ENCODE measurements around the gene PDP2. TPM values are rescaled to one million over a fixed set of nuclear protein-coding genes. Genes with fewer than 3 reads are reported as not detected.

PDP2 gene
- total RNA-seq, 2 experiments from 2014 or later = 24.2 to 26.9 TPM

DNA sequence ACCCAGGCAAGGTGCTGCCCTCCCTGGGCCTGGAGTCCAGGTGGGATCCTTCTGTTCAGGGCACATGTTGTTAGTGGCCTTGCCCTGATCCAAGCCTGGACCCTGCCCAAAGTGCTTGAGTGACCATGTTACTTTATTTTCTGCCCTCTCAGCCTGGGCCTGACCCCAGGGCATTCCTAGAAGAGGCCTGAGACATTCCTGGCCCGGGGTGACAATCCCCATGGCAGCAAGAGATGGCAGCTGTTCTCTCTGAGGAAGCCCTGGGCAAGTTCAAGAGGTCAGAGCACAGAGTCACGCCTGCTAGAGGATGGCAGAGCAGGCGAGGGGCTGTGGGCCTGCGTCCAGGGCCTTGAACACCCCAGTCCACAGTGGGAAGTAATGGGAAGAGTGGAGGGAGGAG is 33.4 kb downstream of the PDP2 start:
- no peaks in the 10 kb centered on the region for H3K4me1 Mint-ChIP-seq (ENCODE audit: low read depth)
- H3K36me3 Mint-ChIP-seq (ENCODE audit: low read depth) = no peaks in the 10 kb centered on the region
- no peaks in the 10 kb centered on the region for H3K9me3 Mint-ChIP-seq (ENCODE audit: insufficient read depth)
- H3K27me3 Mint-ChIP-seq (ENCODE audit: low read depth) = peaks cover 2% of the 10 kb centered on the region
- CTCF ChIA-PET = no interaction called here
- DNase-seq = no peak
- H3K27ac Mint-ChIP-seq = no peak overlapping the region
- POLR2A ChIA-PET = no interaction called here
- H3K4me3 Mint-ChIP-seq = no peak overlapping the region
- ATAC-seq = no peak

DNA sequence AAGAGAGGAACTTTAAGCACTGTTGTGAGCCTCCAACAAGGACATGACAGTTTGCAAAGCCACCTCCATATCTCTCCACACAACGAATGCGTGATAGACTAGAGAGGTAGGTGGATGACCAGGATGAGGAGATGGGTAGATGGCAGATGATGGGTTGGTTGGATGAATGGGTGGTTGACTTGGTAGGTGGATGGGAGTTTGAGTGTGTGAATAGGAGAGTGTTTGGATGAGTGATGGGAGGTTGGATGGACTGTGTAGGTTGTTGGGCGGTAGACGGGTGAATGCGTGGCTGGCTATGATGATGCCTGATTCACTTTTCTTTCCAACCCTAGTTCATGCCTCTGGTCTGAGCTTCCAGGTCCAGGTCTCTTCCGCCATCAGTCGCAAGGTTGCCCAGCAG is 34.2 kb downstream of the PDP2 start:
- DNase-seq (no peak), ATAC-seq (no peak)
- POLR2A ChIA-PET = no interaction called here
- Mint-ChIP-seq H3K27ac (no peak overlapping the region), H3K9me3 (ENCODE audit: insufficient read depth) (no peaks in the 10 kb centered on the region), H3K4me1 (ENCODE audit: low read depth) (no peaks in the 10 kb centered on the region), H3K27me3 (ENCODE audit: low read depth) (peaks cover 2% of the 10 kb centered on the region), H3K4me3 (no peak overlapping the region), H3K36me3 (ENCODE audit: low read depth) (no peaks in the 10 kb centered on the region)
- CTCF ChIA-PET = no interaction called here

DNA sequence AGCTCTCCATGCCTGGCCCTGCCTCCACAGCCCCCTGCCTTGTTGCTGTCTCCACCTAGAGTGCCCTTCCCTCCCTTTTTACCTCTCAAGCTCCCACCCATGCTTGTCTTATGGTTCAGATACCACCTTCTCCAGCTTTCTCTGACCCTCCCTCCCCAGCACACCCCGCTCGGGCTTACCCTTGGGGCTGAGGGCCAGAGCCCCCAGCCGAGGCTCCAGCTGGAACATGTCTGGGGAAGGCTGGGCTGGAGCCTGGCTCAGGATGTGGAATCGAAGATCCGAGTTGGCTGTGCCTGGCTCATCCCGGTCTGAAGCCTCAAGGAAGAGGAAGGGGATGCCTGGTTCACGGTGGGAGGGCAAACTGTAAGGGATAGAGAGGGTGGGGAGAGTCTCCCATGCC is 34.7 kb downstream of the PDP2 start:
- no peak for DNase-seq
- H3K27me3 Mint-ChIP-seq (ENCODE audit: low read depth) = peaks cover 2% of the 10 kb centered on the region
- no peaks in the 10 kb centered on the region for H3K36me3 Mint-ChIP-seq (ENCODE audit: low read depth)
- no peak overlapping the region for H3K27ac Mint-ChIP-seq
- no peaks in the 10 kb centered on the region for H3K9me3 Mint-ChIP-seq (ENCODE audit: insufficient read depth)
- POLR2A ChIA-PET = no interaction called here
- H3K4me3 Mint-ChIP-seq = no peak overlapping the region
- CTCF ChIA-PET = no interaction called here
- ATAC-seq = no peak
- H3K4me1 Mint-ChIP-seq (ENCODE audit: low read depth) = no peaks in the 10 kb centered on the region

DNA sequence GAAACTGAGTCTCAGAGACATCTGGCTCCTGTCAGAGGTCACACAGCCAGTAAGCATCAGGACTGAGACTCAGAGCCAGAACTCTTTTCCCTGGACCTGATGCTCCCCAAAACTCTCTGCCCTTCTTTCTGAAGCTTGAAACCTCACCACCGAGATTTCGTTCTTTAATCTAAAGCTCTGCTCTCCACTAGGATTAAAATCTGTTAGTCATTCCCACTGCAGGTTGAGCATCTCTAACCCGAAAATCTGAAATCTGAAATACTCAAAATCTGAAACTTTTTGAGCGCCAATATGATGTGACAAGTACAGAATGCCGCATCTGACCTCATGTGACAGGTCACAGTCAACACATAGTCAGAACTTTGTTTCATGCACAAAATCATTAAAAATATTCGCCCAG is 36.2 kb downstream of the PDP2 start:
- no peak for DNase-seq
- Mint-ChIP-seq H3K4me1 (ENCODE audit: low read depth) (no peaks in the 10 kb centered on the region), H3K36me3 (ENCODE audit: low read depth) (no peaks in the 10 kb centered on the region), H3K27me3 (ENCODE audit: low read depth) (peaks cover 9% of the 10 kb centered on the region), H3K27ac (no peak overlapping the region), H3K9me3 (ENCODE audit: insufficient read depth) (no peaks in the 10 kb centered on the region), H3K4me3 (no peak overlapping the region)
- ChIA-PET POLR2A (no interaction called here), CTCF (interaction anchor here (0.6 to 3.2 kb wide), 3 partner anchors 12 to 43 kb away, joined by 3 to 12 read pairs (median 4); no protein-coding TSS in a partner anchor)
- no peak for ATAC-seq

DNA sequence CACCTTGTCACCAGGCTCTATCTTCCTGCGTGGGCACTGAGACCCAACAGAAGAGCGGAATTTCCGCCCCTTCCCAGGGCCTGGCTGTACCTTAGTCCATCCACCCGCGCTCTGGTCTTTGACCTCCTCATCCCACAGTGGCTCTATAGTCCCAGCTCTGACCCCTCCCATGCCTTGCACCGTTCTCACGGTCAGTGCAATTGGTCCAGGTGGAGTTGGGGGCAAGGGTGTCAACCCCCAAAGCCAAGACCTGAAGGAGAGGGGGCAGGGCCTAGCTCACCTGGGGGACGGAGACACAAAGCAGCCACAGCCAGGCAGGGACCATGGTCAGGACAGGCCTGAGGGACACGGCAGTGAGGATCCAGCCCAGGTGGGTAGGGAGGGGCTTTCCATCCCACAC is 37.4 kb downstream of the PDP2 start:
- no peak overlapping the region for H3K4me3 Mint-ChIP-seq
- CTCF ChIA-PET = interaction anchor here (3.2 kb wide), 1 partner anchor 11 kb away, joined by 12 read pairs; no protein-coding TSS in a partner anchor
- POLR2A ChIA-PET = interaction anchor here (0.6 to 0.8 kb wide), 2 partner anchors 12 to 130 kb away, joined by 3 read pairs; no protein-coding TSS in a partner anchor

DNA sequence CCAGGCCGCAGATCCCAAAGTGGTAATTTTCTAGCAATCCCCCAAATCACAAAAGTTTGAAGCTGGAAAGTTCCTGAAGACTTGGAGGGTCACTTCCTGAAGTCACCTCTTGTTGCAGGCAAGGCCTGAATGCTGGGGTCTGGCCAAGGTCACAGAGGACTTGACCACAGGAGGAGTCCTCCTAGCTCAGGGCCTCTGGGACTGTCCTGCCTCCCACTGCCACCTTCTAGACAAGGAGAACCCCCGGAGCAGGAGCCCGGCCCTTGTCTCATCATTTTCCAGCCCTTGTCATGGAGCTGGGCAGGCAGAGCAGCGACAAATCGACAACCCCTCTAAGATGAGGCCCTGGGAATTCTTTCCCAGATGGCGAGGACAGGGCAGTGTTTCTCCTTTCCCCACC is 38.0 kb downstream of the PDP2 start:
- Mint-ChIP-seq H3K9me3 (ENCODE audit: insufficient read depth) (no peaks in the 10 kb centered on the region), H3K27me3 (ENCODE audit: low read depth) (peaks cover 14% of the 10 kb centered on the region), H3K4me1 (ENCODE audit: low read depth) (no peaks in the 10 kb centered on the region), H3K4me3 (no peak overlapping the region), H3K36me3 (ENCODE audit: low read depth) (no peaks in the 10 kb centered on the region), H3K27ac (no peak overlapping the region)
- DNase-seq = no peak
- ATAC-seq = no peak
- ChIA-PET POLR2A (interaction anchor here (0.6 to 0.8 kb wide), 3 partner anchors 9 to 130 kb away, joined by 3 read pairs; no protein-coding TSS in a partner anchor), CTCF (interaction anchor here (3.2 kb wide), 1 partner anchor 10 kb away, joined by 12 read pairs; no protein-coding TSS in a partner anchor)

More for the DNA sequence above, 37.4 kb downstream of the PDP2 start:
- Mint-ChIP-seq H3K36me3 (ENCODE audit: low read depth) (no peaks in the 10 kb centered on the region), H3K4me1 (ENCODE audit: low read depth) (no peaks in the 10 kb centered on the region), H3K27ac (no peak overlapping the region), H3K27me3 (ENCODE audit: low read depth) (peaks cover 9% of the 10 kb centered on the region), H3K9me3 (ENCODE audit: insufficient read depth) (no peaks in the 10 kb centered on the region)
- ATAC-seq = no peak
- no peak for DNase-seq

DNA sequence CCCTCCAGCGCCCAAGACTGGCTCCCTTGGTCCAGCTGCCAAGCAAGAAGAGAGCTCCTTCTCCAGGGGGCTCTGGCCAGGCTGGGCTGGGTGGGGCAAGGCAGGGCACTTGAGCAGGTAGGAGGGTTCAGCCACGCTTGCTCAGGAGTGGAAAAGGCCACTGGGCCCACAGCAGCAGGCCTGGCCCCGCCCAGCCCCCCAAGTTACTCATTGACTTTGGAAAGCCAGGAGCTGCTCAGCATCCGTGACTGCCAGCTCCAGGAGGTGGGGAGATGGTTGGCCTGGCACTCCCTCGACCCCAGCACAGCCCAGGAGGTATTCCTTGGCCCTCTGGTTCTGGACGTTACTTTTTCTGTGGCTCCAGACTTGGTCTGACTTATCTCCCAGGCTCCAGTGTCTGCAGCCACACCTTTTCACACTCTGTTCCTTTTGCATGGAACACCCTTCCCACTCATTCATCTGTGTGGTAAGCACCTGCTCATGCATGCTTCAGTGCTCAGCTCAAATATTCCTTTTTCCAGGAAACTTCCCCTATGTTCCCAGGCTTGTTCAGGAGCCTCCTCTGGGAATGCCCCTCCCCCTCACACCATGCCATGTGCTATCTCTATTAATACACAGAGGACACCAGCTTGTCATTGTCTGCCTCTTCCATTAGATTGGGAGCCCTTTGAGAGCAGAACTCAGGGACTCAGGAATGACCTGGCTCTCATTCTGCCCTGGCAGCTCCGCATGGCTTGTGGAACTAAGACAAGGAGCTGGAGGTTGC is 38.7 kb downstream of the PDP2 start, which contains the start of gene CDH16:
TSS of gene CDH16 (minus strand) at position 83 of the 766 bp plus-strand sequence. CDS start 820 bp downstream, outside the sequence.
- DNase-seq (no peak), ATAC-seq (no peak)
- CTCF ChIA-PET = interaction anchor here (1.9 to 3.2 kb wide), 2 partner anchors 10 to 24 kb away, joined by 7 to 12 read pairs; no protein-coding TSS in a partner anchor
- Mint-ChIP-seq H3K27ac (no peak within 1 kb of the TSS), H3K27me3 (ENCODE audit: low read depth) (peaks cover 20% of the 10 kb centered on the region), H3K36me3 (ENCODE audit: low read depth) (no peaks in the 10 kb centered on the region), H3K9me3 (ENCODE audit: insufficient read depth) (no peaks in the 10 kb centered on the region), H3K4me3 (no peak within 1 kb of the TSS), H3K4me1 (ENCODE audit: low read depth) (peaks cover 2% of the 10 kb centered on the region)
- POLR2A ChIA-PET = interaction anchor here (0.6 to 0.8 kb wide), 3 partner anchors 8 to 15 kb away, joined by 3 read pairs; no protein-coding TSS in a partner anchor

DNA sequence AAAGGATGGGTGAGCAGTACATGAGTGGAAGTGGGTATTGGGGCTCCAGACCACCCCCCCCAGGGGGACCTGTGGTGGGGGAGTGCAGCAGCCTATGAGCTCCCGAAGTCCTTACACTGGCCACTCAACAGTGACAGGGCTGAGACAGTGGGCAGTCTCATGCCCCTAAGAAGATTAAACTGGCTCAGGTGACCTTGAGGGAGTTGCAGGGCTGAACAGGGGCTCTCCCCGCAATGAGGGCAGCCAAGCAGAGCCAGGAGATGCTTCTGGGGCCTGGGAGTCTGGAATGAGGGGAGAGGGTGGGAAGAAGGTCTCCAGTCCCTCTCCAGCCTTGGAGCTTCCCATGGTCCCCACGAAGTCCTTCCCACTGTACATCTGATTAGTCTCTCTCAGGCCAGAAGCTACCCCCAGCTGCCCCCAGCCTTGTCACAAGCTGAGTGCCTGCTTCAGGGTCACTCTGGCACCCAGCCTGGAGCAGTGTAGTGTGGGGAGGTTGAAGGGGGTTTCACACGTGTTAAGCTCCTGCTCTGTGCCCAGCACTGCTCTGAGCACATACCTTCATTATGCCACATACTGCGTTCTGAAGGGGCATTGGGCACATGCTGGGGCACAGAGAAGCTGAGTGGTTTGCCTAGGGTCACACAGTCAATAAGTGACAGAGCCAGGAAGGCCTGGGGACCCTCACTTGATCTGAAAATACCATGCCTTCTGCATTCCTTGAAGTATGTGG is 39.4 kb downstream of the PDP2 start:
- peaks cover 26% of the 10 kb centered on the region for H3K27me3 Mint-ChIP-seq (ENCODE audit: low read depth)
- no peak overlapping the region for H3K27ac Mint-ChIP-seq
- no peaks in the 10 kb centered on the region for H3K9me3 Mint-ChIP-seq (ENCODE audit: insufficient read depth)
- no peak overlapping the region for H3K4me3 Mint-ChIP-seq
- ChIA-PET CTCF (interaction anchor here (1.9 kb wide), 1 partner anchor 24 kb away, joined by 7 read pairs; no protein-coding TSS in a partner anchor), POLR2A (interaction anchor here (0.8 kb wide), 1 partner anchor 14 kb away, joined by 3 read pairs; no protein-coding TSS in a partner anchor)
- no peaks in the 10 kb centered on the region for H3K36me3 Mint-ChIP-seq (ENCODE audit: low read depth)
- DNase-seq (no peak), ATAC-seq (no peak)
- H3K4me1 Mint-ChIP-seq (ENCODE audit: low read depth) = peaks cover 4% of the 10 kb centered on the region

DNA sequence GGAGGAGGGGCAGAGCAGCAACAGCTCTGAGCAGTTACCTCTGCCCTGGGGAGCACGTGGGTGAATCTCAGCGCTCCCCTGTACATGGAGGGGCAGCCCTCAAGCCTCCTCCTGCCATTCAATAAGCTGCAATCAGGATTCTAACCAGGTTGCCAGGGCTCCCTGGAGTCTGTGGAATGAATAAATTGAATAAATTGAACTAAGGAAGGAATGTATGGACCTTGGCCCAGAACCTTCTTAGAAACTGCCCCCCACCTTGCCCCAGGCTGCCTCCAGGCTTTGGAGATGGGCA is 39.9 kb downstream of the PDP2 start:
- peaks cover 4% of the 10 kb centered on the region for H3K4me1 Mint-ChIP-seq (ENCODE audit: low read depth)
- no peaks in the 10 kb centered on the region for H3K36me3 Mint-ChIP-seq (ENCODE audit: low read depth)
- H3K27me3 Mint-ChIP-seq (ENCODE audit: low read depth) = peaks cover 28% of the 10 kb centered on the region
- H3K27ac Mint-ChIP-seq = no peak overlapping the region
- DNase-seq = no peak
- ChIA-PET CTCF (interaction anchor here (1.9 kb wide), 1 partner anchor 25 kb away, joined by 7 read pairs; no protein-coding TSS in a partner anchor), POLR2A (no interaction called here)
- H3K4me3 Mint-ChIP-seq = no peak overlapping the region
- no peak for ATAC-seq
- no peaks in the 10 kb centered on the region for H3K9me3 Mint-ChIP-seq (ENCODE audit: insufficient read depth)

DNA sequence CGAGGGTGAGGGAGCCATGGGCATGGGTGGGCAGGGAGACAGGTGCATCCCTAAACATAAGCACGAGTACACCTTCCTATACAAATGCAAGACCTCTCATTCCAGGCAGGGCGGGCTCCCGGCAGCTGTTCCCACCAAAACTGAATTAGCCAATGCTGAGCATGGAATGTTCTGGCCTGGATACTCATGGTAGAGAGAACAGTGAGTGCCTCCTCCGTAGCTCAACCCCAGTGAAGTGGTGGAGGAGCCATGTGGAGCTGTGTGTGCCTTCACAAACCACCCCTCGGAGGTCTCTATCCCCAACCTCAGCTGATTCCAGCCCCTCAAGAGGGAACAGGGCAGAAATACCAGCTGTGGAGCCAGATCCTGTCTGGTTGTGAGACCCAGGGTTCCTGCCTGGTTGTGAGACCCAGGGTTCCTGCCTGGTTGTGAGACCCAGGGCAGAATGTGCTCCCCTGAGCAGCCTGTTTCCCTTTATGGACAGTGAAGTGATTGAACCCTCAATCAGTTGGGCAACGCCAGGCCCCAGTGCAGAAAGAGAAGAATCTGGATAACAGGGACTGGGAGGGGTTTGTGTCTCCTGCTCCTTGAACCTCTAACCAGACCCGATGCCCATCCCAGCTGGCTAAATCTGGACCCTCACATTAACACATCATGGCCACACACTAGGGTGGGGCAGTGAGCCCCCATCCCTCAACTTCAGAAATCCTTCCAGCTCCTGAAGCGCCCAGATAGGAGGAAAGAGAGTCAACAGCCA is 40.8 kb downstream of the PDP2 start:
- peaks cover 36% of the 10 kb centered on the region for H3K27me3 Mint-ChIP-seq (ENCODE audit: low read depth)
- CTCF ChIA-PET = no interaction called here
- no peak overlapping the region for H3K27ac Mint-ChIP-seq
- H3K4me3 Mint-ChIP-seq = no peak overlapping the region
- no peaks in the 10 kb centered on the region for H3K36me3 Mint-ChIP-seq (ENCODE audit: low read depth)
- H3K9me3 Mint-ChIP-seq (ENCODE audit: insufficient read depth) = no peaks in the 10 kb centered on the region
- peaks cover 11% of the 10 kb centered on the region for H3K4me1 Mint-ChIP-seq (ENCODE audit: low read depth)
- POLR2A ChIA-PET = interaction anchor here (1.2 kb wide), 1 partner anchor 12 kb away, joined by 3 read pairs; no protein-coding TSS in a partner anchor
- no peak for DNase-seq
- no peak for ATAC-seq

DNA sequence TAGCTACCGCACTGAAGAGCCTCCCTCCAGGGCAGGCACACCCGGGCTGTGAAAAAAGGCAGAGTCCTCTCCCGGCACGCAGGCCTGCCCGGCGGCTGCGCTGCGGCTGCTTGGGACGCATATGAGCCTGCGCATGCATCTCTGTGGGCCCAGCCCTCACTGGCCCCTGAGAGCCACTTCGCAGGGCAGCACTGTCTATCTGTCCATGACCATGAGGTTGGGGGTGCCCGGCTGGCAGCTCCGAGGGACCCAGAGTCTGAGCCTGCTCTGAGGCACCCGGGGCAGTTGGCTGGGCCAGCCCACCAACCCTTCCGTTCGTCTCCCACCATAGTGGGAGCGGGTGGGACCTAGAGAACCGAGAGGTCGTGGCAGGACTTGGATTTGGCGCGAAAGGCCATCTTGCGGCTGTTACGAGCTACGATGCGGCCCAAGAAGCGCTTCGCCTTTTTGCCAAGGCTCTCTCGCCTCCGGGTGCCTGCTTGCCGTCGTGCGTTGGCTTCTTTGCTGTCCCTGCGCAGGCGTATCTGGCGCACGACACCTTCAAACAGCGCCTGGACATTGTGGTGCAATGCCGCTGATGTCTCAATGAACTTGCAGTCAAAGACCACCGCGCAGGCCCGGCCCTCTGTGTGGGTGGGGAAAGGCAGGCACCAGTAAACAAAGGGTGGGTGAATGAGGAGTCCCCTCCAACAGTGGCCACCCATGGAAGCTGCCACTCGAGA is 41.6 kb downstream of the PDP2 start:
- Mint-ChIP-seq H3K9me3 (ENCODE audit: insufficient read depth) (no peaks in the 10 kb centered on the region), H3K27ac (no peak overlapping the region), H3K4me3 (no peak overlapping the region), H3K36me3 (ENCODE audit: low read depth) (no peaks in the 10 kb centered on the region), H3K27me3 (ENCODE audit: low read depth) (peaks cover 34% of the 10 kb centered on the region), H3K4me1 (ENCODE audit: low read depth) (peaks cover 11% of the 10 kb centered on the region)
- POLR2A ChIA-PET = interaction anchor here (1.2 kb wide), 1 partner anchor 11 kb away, joined by 3 read pairs; no protein-coding TSS in a partner anchor
- DNase-seq = no peak
- no peak for ATAC-seq
- CTCF ChIA-PET = no interaction called here
